ENCODE data around the gene KLHL29.

- TF ChIP-seq CTCF (IDR thresholded peaks at IDR 0.05) (no peak), POLR2A (IDR thresholded peaks at IDR 0.05) (no peak), EP300 (IDR thresholded peaks at IDR 0.05) (no peak)
These were observed 45.3 kb downstream of the KLHL29 start for GRCh38 chr2:23430263-23430662.

All from tibial nerve (tissue), 4 donors.